IPS-18c (cell line): ENCODE data around the gene VPS18.

Source experiments
- H3K4me3 ChIP-seq: 2 replicates; pipeline ENCODE4 v1.7.0; 2013; ENCODE audit warnings: low read depth, mild to moderate bottlenecking, low read length, moderate library complexity; ENCODE audit not compliant: insufficient read depth
- H3K9me3 ChIP-seq: one replicate; pipeline ENCODE4 v1.6.1; 2013; ENCODE audit warnings: mild to moderate bottlenecking, low read length, moderate library complexity; ENCODE audit not compliant: control insufficient read depth, insufficient read depth

The VPS18 gene

DNA sequence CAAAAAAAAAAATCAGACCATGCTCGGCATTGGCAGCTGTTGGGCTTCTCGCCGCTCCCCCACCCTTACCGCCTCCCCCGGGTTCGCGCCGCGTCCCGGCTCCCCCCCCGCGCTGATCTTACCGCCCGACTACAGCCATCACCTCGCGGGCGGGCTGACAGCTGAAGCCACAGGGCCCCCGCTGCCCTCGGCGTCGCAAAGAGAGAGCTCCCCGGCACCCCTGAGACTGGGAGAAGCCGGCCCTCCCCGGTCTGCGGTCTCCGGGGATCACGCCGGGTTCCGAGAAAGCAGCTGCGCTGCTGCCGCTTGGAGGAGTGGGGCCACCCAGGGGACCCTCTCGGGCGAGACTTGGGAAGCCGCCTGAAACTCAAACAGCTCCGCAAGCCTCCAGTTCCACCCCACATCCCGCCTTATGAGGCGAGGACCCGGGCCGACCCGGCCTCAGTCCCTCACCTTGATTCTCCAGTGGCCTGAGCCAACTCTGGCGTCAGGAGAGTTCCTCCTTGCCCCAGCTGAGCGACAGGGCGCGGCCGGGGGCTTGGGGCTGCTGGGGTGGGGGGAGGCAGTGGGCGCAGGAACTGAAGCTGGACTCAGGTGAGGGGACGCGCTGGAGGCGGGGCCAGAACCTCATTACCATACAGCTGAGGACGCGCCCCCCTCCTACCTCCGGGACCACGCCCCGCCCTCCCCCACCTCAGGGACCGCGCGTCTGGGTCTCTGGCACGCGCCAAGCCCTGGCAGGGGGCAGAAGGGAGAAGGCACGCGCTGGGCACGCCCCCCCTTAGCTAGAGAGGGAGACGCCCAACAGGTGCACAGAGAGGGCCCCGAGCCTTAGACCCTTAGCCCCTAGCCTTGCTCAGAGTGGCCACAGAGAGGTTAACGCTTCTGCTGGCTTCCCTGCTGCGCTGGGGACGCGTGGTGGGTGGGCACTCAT is 33.9 kb downstream of the VPS18 start:
- Histone ChIP-seq H3K9me3 (peaks cover 3% of the 10 kb centered on the region), H3K4me3 (peak overlapping the region; percentile 45)

DNA sequence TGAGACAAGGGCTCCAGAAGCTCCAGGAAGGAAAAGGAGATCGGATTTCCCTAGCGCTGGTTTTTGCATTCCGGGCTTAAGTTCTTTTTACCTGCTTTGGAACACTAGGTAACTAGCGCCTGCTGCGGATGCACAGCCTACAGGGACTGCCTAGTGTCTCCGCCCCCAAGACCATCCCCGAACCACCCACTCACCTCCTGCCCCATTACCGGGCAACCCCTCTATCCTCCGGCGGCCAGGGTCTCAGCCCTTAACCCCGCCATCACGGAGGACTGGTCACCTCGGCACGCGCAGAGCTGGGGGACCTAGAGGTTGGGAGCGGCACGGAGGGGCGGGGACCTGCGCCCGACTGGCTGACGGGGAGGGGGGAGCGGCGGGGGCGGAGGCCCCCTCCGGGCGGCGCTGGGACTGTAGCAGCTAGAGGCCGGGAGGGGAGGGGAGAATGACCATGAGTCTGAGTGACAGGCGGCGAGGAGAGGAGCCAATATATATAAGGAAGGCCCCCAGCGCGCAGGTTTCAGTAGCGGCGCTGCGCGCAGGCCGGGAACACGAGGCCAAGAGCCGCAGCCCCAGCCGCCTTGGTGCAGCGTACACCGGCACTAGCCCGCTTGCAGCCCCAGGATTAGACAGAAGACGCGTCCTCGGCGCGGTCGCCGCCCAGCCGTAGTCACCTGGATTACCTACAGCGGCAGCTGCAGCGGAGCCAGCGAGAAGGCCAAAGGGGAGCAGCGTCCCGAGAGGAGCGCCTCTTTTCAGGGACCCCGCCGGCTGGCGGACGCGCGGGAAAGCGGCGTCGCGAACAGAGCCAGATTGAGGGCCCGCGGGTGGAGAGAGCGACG is 34.8 kb downstream of the VPS18 start, which contains the start of gene DLL4:
TSS of gene DLL4 (plus strand) at position 520 of the 839 bp plus-strand sequence. CDS start 329 bp downstream, outside the sequence.
- peak within 1 kb of the TSS; percentile 45 for H3K4me3 ChIP-seq

DNA sequence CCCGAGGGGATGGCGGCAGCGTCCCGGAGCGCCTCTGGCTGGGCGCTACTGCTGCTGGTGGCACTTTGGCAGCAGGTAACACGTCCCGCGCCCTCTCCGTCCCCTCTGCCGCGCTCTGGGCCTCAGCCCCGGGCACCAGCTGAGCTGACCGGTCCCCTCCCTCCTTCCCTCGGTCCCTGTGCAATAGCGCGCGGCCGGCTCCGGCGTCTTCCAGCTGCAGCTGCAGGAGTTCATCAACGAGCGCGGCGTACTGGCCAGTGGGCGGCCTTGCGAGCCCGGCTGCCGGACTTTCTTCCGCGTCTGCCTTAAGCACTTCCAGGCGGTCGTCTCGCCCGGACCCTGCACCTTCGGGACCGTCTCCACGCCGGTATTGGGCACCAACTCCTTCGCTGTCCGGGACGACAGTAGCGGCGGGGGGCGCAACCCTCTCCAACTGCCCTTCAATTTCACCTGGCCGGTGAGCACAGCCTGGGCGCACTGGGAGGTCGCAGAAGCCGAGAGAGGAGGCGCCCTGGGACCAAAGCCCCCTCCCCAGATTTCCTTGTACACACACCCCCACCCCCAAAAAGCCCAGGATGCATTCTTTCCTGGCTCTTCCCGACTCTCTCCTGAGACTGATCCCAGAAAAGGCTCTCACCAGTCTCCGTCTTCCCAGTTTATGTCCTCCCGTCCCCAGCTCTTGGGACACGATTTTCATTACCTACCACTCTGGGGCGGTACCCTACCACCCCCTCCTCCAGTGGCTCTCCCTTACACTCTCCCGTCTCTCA is 35.6 kb downstream of the VPS18 start:
- Histone ChIP-seq H3K4me3 (peak overlapping the region; percentile 44), H3K9me3 (peaks cover 3% of the 10 kb centered on the region)

More for the DNA sequence above, 34.8 kb downstream of the VPS18 start, which contains the start of gene DLL4:
- H3K9me3 ChIP-seq: peaks cover 3% of the 10 kb centered on the region

DNA sequence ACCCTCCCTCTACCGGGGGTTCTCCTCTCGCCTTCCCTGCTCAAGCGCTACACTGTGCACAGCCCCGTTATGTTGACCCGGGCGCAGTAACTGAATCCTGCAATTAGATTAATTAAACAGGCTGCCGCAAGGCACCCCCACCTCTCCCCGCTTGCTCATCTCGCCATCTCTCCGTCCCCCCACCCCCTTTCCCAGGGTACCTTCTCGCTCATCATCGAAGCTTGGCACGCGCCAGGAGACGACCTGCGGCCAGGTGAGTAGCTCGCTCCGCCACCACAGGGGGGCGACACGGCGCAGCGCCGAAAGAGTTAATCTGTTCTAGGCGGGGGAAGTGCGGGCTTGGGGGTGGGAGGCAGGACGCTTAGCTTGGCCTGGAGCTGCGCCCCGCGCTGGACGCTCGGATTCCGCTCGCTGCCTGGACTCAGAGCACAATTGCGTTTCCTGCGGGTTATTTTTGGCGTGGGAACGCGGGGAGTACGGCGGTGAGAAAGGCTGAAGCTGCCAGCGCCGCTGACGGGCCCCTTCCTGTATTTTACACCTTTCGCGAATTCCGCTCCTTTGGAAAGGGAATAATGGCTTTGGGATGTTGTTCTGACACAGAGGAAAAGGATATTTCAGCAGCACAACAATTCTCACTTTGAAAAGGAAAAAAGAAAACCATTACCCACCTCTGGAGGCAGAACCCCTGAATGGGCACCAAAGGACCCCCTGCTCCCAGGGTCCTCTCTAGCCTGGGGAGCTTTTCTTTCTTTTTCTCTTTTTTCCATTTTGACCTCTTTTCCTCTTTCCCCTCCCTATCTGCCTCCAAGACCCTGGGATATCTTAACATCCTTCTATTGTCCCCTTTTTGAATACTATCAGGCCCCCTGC is 36.4 kb downstream of the VPS18 start:
- Histone ChIP-seq H3K9me3 (peaks cover 3% of the 10 kb centered on the region), H3K4me3 (peak overlapping the region; percentile 53)

DNA sequence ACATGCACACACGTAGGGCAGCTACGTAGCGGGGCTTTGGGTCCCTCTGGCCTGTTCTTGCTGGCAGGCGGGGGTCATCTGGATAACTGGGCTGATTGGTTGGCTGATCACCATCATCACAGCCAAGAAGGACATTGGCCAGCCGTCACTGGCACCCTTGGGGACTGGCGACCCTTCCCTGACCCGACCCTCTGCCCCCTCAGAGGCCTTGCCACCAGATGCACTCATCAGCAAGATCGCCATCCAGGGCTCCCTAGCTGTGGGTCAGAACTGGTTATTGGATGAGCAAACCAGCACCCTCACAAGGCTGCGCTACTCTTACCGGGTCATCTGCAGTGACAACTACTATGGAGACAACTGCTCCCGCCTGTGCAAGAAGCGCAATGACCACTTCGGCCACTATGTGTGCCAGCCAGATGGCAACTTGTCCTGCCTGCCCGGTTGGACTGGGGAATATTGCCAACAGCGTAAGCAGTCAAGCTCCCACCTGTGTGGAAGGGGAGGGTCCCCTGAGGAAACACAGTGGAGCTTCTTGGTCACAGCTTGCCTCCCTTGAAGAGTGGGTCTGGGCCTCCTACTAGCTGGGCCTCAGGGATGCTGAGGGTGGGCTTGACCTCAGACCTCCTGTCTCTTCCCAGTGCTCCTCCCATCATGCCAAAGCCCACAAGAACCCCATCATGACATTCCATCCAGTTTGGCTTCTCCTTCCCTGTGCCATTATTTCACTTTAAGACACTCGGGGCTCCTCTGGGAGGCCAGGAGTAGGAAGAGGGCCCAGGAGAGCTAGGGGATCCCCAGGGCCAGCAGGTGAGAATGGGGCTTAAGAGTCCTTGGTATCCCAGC is 37.3 kb downstream of the VPS18 start:
- Histone ChIP-seq H3K9me3 (peaks cover 3% of the 10 kb centered on the region), H3K4me3 (peak overlapping the region; percentile 53; the same call in 1 of the 2 replicates)

DNA sequence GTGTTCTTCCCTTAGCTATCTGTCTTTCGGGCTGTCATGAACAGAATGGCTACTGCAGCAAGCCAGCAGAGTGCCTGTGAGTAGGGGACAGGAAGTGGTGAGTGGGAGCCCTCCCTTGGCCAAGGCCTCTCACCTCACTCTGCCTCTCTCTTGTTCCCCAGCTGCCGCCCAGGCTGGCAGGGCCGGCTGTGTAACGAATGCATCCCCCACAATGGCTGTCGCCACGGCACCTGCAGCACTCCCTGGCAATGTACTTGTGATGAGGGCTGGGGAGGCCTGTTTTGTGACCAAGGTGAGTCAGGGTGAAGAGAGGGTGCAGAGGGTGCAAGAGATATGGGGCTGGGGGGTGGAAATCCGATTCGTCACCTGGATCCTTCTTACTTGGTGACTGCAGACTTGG is 37.9 kb downstream of the VPS18 start:
- Histone ChIP-seq H3K4me3 (no peak overlapping the region), H3K9me3 (peaks cover 3% of the 10 kb centered on the region)

DNA sequence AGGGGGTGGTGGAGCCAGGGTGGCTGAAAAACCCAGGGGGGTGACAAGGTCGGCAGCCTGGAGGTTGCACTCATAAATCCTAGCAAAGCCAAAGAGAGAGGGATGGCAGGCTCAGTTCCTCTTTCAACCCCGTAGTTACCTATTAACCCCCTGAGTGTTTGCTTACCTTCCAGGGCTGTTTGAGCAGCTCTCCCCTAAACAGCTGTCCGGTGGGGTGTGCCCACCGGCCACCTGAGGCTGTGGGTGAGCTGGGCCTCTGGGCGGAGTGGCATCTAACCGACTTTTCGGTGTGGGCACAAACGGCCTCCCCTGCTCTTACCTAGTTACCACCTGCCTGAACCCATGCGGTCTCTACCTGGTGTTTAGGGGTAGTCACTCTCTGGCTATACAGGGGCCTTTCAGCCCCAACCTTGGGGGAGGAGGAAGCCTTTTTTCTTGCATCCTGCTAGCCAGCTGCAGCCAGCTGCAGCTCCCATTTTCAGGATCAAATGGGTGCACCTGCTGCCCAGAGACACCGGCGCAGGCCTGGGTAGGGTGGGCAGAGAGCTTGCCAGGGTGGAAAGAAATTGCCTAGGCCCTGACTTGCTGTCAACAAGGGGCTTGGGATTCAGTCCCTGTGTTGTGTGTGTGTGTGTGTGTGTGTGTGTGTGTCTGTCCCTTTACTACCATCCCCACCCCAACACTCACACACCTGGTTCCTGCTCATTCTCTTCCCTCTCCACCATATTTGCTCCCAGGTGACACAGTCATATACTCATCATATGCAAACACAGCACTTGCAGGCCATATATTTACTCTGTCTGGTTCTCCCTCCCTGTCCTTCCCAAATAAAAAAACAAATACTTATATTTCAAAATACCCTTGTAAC is 38.6 kb downstream of the VPS18 start:
- no peak overlapping the region for H3K4me3 ChIP-seq
- H3K9me3 ChIP-seq: peaks cover 3% of the 10 kb centered on the region

DNA sequence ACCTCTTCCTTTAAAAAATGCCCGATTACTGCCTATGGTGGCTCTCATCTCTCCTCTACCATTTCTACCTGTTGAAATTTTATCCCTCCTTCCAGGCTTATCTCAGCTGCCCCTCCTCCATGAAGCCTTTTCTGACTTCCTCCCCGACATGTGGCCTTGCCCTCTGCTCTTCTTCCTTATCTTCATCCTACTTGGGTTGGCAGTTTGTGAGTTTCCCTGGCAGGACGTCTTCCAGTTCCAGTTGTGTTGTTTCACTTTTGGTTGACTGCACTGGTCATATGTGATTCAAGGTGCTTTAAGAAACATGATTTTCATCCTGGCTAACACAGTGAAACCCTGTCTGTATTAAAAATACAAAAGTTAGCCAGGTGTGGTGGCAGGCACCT is 39.3 kb downstream of the VPS18 start:
- no peak overlapping the region for H3K4me3 ChIP-seq
- peaks cover 3% of the 10 kb centered on the region for H3K9me3 ChIP-seq

DNA sequence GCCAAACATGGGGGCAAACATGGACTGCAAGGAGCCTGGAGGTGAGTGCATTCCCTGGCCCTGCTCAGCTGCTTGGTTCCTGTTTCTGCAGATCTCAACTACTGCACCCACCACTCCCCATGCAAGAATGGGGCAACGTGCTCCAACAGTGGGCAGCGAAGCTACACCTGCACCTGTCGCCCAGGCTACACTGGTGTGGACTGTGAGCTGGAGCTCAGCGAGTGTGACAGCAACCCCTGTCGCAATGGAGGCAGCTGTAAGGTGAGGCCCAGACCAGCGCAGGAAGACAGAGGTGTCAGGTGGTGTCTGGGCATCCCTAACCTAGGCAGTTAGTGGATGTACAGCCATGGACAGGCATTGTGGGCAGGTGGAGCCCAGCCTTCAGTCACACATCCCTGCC is 40.2 kb downstream of the VPS18 start:
- peaks cover 3% of the 10 kb centered on the region for H3K9me3 ChIP-seq
- H3K4me3 ChIP-seq: no peak overlapping the region

DNA sequence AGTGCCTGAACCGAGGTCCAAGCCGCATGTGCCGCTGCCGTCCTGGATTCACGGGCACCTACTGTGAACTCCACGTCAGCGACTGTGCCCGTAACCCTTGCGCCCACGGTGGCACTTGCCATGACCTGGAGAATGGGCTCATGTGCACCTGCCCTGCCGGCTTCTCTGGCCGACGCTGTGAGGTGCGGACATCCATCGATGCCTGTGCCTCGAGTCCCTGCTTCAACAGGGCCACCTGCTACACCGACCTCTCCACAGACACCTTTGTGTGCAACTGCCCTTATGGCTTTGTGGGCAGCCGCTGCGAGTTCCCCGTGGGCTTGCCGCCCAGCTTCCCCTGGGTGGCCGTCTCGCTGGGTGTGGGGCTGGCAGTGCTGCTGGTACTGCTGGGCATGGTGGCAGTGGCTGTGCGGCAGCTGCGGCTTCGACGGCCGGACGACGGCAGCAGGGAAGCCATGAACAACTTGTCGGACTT is 42.0 kb downstream of the VPS18 start:
- Histone ChIP-seq H3K4me3 (no peak overlapping the region), H3K9me3 (peaks cover 2% of the 10 kb centered on the region)

DNA sequence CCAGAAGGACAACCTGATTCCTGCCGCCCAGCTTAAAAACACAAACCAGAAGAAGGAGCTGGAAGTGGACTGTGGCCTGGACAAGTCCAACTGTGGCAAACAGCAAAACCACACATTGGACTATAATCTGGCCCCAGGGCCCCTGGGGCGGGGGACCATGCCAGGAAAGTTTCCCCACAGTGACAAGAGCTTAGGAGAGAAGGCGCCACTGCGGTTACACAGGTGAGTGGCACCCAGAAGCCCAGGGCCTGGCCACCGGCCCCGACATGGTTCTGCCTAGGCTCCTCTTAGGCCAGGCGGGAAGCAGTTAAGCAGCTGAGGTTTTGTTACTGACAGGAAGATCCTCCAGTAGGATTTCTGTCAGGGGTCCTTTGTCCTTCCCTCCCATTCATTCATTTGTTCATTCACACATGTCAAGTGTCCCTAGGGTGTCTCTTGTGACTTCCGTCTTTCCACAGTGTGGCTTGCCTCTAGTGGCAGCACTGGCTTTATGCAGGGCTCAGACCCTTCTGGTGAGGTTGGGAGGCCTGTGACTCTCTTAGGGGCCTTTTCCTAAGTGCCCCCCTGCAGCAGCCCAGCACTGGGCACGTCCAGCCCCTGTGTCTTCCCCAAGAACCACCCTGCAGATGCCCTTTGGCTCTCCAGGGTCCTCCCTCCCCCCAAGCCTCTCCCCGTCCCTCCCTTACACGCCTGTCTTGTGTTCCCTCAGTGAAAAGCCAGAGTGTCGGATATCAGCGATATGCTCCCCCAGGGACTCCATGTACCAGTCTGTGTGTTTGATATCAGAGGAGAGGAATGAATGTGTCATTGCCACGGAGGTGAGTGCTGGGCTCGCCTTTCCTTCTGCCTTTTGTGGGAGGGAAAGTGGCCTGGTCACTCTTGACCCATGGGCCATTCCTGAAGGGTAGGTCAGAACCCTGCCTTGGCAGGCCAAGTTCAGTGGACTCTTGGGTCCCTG is 42.7 kb downstream of the VPS18 start:
- Histone ChIP-seq H3K4me3 (no peak overlapping the region), H3K9me3 (no peaks in the 10 kb centered on the region)

DNA sequence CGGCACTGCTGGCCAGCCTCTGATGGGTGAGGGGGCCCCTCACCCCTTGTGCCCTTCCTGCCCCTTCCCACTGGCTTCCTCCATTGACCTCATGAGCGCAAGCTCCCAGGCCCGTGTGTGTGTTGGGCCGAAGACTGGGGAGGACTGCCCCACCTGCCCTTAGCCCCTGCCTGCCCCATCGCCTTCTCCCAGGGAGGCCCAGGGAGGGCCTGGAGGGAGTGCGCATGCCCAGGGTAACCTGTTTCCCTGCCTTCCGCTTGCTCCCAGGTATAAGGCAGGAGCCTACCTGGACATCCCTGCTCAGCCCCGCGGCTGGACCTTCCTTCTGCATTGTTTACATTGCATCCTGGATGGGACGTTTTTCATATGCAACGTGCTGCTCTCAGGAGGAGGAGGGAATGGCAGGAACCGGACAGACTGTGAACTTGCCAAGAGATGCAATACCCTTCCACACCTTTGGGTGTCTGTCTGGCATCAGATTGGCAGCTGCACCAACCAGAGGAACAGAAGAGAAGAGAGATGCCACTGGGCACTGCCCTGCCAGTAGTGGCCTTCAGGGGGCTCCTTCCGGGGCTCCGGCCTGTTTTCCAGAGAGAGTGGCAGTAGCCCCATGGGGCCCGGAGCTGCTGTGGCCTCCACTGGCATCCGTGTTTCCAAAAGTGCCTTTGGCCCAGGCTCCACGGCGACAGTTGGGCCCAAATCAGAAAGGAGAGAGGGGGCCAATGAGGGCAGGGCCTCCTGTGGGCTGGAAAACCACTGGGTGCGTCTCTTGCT is 43.7 kb downstream of the VPS18 start:
- no peaks in the 10 kb centered on the region for H3K9me3 ChIP-seq
- H3K4me3 ChIP-seq: no peak overlapping the region

DNA sequence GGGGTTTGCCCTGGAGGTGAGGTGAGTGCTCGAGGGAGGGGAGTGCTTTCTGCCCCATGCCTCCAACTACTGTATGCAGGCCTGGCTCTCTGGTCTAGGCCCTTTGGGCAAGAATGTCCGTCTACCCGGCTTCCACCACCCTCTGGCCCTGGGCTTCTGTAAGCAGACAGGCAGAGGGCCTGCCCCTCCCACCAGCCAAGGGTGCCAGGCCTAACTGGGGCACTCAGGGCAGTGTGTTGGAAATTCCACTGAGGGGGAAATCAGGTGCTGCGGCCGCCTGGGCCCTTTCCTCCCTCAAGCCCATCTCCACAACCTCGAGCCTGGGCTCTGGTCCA is 44.3 kb downstream of the VPS18 start:
- H3K9me3 ChIP-seq: no peaks in the 10 kb centered on the region

More for the DNA sequence above, 44.3 kb downstream of the VPS18 start:
- H3K4me3 ChIP-seq: no peak overlapping the region
